HEK293T (cell line): ENCODE data around the gene NFIC.

ENCODE experiments used
- BHLHE40 ChIP-seq: fragments of 450-650 bp; IDR thresholded peaks from 2 replicates; pipeline ENCODE4 v1.6.1; 2016; ENCODE audit warnings: mild to moderate bottlenecking, moderate library complexity, borderline replicate concordance
- FOXA1 ChIP-seq: fragments of 450-650 bp; IDR thresholded peaks from 2 replicates; pipeline ENCODE4 v1.6.1; 2016; ENCODE audit warnings: mild to moderate bottlenecking
- FOXK2 ChIP-seq: fragments of 450-650 bp; IDR thresholded peaks from 2 replicates; pipeline ENCODE4 v1.6.1; 2016; ENCODE audit warnings: mild to moderate bottlenecking
- PKNOX1 ChIP-seq: fragments of 450-650 bp; IDR thresholded peaks from 2 replicates; pipeline ENCODE4 v1.6.1; 2016
- SUZ12 ChIP-seq: fragments of 450-650 bp; IDR thresholded peaks from 2 replicates; pipeline ENCODE4 v1.6.1; 2016; ENCODE audit warnings: mild to moderate bottlenecking

GRCh38 chr19:3455393-3455955 is 89.1 kb downstream of the NFIC start:
- TF ChIP-seq FOXK2 (no peak), FOXA1 (no peak), BHLHE40 (no peak), PKNOX1 (no peak), SUZ12 (no peak)
